ENCODE data around the gene SLC1A7. TPM values are rescaled to one million over a fixed set of nuclear protein-coding genes. Genes with fewer than 3 reads are reported as not detected.

Gene SLC1A7
- total and polyA plus RNA-seq, 8 donors: 0.08 to 0.45 (median 0.29) TPM; not detected in 5

- no peak for TF ChIP-seq EP300 (IDR thresholded peaks at IDR 0.05)
- TF ChIP-seq POLR2AphosphoS5 (IDR thresholded peaks at IDR 0.05): no peak
- no peak for TF ChIP-seq CTCF (IDR thresholded peaks at IDR 0.05)
- no peak for TF ChIP-seq POLR2A (IDR thresholded peaks at IDR 0.05)
- 26 to 47% (median 30%) methylated on average over 4 of the region's 4 CpGs for WGBS, 5 donors
- Histone ChIP-seq H3K4me3 (no peak overlapping the region), H3K36me3 (no peaks in the 10 kb centered on the region), H3K27me3 (no peaks in the 10 kb centered on the region), H3K9me3 (peaks cover 0 to 10% (median 6%) of the 10 kb centered on the region in 4 donors), H3K4me1 (peaks cover 11 to 44% (median 21%) of the 10 kb centered on the region in 4 donors), H3K27ac (peak overlapping the region in 4 of 5 donors; percentile 49 to 82 (median 70))
- DNase-seq: peak; percentile 3 to 78
- intact Hi-C loops (cut with DNase I; ENCODE audit: low total_unique reads): no loop called here
Measured at GRCh38 chr1:53135735-53136114, 6.7 kb downstream of the SLC1A7 start.

GRCh38 chr1:53134961-53135734 is 7.3 kb downstream of the SLC1A7 start:
- DNase-seq: peak; percentile 64 to 83
- 54 to 64% (median 57%) methylated on average over 20 to 23 of the region's 23 CpGs for WGBS, 5 donors
- Histone ChIP-seq H3K4me1 (peaks cover 8 to 44% (median 20%) of the 10 kb centered on the region in 4 donors), H3K36me3 (no peaks in the 10 kb centered on the region), H3K27ac (peak overlapping the region in 4 of 5 donors; percentile 49 to 82 (median 70)), H3K9me3 (peaks cover 0 to 10% (median 6%) of the 10 kb centered on the region in 4 donors), H3K27me3 (no peaks in the 10 kb centered on the region), H3K4me3 (no peak overlapping the region)
- intact Hi-C loops (cut with DNase I; ENCODE audit: low total_unique reads): no loop called here
- TF ChIP-seq POLR2AphosphoS5 (IDR thresholded peaks at IDR 0.05) (peak; percentile 44 to 70 (median 50)), POLR2A (IDR thresholded peaks at IDR 0.05) (no peak)

GRCh38 chr1:53134042-53134485 is 8.4 kb downstream of the SLC1A7 start:
- peaks cover 8 to 42% (median 17%) of the 10 kb centered on the region in 4 donors for H3K4me1 ChIP-seq

GRCh38 chr1:53133261-53134041 is 9.0 kb downstream of the SLC1A7 start:
- Histone ChIP-seq H3K27me3 (no peaks in the 10 kb centered on the region), H3K9me3 (peaks cover 0 to 10% (median 6%) of the 10 kb centered on the region in 4 donors), H3K4me3 (no peak overlapping the region), H3K36me3 (no peaks in the 10 kb centered on the region), H3K4me1 (peaks cover 8 to 42% (median 17%) of the 10 kb centered on the region in 4 donors), H3K27ac (peak overlapping the region in 2 of 5 donors; percentile 4 to 82)
- 81 to 96% (median 84%) methylated on average over 8 to 9 of the region's 9 CpGs for WGBS, 5 donors
- intact Hi-C loops (cut with DNase I; ENCODE audit: low total_unique reads): no loop called here
- TF ChIP-seq CTCF (IDR thresholded peaks at IDR 0.05): no peak
- TF ChIP-seq POLR2A (IDR thresholded peaks at IDR 0.05): no peak
- TF ChIP-seq EP300 (IDR thresholded peaks at IDR 0.05): no peak
- TF ChIP-seq POLR2AphosphoS5 (IDR thresholded peaks at IDR 0.05): no peak
- no peak for DNase-seq

More at GRCh38 chr1:53134042-53134485, 8.4 kb downstream of the SLC1A7 start:
- H3K9me3 ChIP-seq: peaks cover 0 to 10% (median 6%) of the 10 kb centered on the region in 4 donors
- no peaks in the 10 kb centered on the region for H3K36me3 ChIP-seq
- TF ChIP-seq EP300 (IDR thresholded peaks at IDR 0.05): no peak
- no peak for TF ChIP-seq CTCF (IDR thresholded peaks at IDR 0.05)
- TF ChIP-seq POLR2A (IDR thresholded peaks at IDR 0.05): no peak
- TF ChIP-seq POLR2AphosphoS5 (IDR thresholded peaks at IDR 0.05): no peak
- H3K27ac ChIP-seq: peak overlapping the region in 3 of 5 donors; percentile 4 to 82 (median 77)
- 94 to 98% (median 98%) methylated on average over 7 of the region's 7 CpGs for WGBS, 5 donors
- DNase-seq: no peak
- no peaks in the 10 kb centered on the region for H3K27me3 ChIP-seq
- no peak overlapping the region for H3K4me3 ChIP-seq
- intact Hi-C loops (cut with DNase I; ENCODE audit: low total_unique reads): no loop called here

All from stomach (tissue), 9 donors.